Measurements from ENCODE around the gene SNED1.

The SNED1 gene

GRCh38 chr2:240960309-240960970 lies 38.0 kb upstream of the SNED1 start:
- FAIRE-seq: no peak

DNA sequence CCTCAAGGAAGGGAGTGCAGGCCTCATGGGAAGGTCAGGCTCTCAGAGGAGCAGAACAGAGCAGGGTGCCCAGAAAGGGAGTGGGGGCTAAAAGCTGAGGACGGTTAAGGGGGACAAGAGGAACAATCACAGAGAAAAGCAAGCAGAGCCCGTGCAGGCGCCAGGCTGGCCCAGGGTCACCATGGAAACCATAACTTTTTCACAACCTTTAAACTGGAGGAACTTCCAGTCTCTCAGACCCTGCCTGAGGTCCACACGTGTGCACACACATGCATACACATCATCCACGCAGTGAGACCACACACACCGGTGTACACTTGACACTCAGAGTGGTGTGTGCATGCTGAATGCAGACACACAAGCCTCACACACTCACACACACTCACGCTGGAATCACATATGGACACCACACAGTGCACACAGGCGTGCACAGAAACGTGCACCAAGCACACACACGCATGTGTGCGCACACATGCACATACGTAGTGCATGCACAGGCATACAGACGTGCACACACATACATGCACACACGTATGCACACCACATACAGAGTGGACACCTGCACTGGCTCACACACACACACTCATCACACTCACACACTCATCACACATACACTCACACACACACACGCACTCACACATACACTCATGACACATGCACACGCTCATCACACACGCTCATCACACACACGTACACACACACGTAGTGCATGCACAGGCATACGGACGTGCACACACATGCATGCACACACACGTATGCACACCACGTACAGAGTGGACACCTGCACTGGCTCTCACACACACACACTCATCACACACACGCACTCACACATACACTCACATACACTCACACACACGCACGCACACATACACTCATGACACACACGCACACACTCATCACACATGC lies 37.2 kb upstream of the SNED1 start:
- no peak for FAIRE-seq

DNA sequence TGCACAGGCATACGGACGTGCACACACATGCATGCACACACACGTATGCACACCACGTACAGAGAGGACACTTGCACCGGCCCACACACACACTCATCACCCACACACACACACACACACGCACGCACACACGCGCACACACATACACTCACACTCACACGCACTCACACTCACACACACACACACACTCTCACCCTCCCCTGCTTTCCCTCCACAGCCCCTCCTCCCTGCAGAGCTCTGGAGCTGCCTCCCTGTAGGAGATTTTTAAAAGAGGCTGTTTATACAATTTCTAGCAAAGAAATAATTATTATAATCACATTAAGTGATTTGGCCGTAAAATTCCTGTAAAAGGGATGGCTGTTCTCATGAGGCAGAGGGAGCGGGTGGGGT lies 36.5 kb upstream of the SNED1 start:
- FAIRE-seq: no peak

GRCh38 chr2:240962300-240963064 lies 35.9 kb upstream of the SNED1 start:
- no peak for FAIRE-seq

- no peak for FAIRE-seq
These were observed 35.2 kb upstream of the SNED1 start for GRCh38 chr2:240963065-240963867.

DNA sequence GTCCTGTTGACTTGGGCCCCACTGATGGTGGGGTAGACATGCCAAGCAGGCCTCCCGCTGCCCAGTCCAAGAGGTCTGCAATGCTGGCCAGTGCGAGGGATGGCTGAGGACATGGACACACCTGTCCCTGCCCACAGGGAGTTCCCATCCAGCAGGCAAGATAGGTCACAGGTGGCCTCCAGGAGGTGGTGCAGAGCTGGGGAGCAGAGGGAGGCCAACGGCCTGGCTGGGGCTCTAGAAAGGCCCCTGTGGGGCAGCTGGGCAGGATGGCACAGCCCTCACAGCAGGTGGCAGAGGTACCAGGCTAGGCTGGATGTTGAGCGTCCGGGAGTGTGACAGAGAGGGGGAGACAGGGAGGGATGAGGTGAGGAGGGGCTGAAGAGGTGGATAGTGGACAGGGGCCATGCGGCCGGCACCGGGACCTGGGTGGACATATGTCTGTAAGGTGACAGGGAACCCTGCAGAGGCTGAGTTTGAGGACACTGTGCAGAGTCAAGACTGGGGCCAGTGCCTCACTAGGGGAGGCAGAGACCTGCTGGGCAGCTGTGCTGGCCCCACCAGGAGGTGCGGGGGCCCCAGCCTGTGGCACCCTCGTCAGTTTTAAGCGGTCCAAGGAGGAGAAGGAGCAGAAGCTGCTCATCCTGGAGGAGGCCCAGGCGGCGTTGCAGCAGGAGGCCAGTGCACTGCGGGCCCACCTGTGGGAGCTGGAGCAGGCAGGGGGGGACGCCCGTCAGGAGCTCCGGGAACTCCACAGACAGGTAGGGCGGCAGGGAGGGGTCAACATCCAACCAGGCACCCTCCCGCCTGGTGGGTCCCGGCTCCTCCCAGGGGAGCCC lies 34.3 kb upstream of the SNED1 start:
- FAIRE-seq: no peak

DNA sequence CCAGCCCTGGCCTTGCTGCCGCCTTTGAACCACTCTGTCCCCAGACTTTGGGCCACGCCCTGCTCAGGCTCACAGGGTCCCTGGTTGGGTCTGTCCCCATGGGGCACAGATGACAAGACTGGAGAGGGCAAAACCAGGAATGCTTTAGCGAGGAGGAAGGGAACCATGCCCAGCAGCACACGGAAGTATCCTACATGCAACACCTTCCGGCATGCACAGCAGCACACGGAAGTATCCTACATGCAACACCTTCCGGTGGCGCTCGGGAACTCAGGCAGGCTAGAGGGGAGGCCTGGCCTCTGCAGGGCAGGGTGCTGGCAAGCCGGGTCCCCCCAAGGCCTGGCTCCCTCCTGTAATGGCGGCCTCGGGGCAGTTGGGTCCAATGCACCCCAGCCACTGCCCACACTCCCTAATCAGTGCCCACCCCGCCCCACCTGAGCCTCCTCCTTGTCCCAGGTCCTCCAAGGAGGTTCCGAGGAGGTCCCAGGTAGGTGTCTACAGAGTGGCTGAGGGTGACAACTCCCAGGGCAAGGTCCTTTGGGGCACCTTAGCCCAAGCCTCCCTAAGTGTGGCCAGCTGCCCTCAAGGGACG lies 33.6 kb upstream of the SNED1 start:
- FAIRE-seq: no peak

DNA sequence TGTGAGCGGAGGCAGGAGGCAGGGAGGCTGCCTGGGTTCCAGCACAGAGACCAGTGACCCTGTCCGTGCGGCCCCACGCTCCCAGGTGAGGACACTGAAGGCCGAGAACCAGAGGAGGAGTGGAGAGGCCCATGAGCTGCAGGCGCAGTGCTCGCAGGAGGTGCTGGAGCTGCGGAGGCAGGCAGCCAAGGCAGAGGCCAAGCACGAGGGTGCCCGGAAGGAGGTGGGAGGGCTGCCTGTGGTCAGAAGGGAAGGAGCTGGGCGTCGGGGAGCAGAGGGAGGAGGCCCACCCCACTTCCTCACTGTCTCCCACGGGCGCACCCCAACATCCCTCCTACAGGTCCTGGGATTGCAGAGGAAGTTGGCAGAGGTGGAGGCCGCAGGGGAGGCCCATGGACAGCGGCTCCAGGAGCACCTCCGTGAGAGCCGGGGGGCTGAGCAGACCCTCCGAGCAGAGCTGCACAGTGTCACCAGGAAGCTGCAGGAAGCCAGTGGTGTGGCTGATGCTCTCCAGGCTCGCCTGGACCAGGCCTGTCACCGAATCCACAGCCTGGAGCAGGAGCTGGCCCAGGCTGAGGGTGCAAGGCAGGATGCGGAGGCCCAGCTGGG lies 33.0 kb upstream of the SNED1 start:
- no peak for FAIRE-seq

- FAIRE-seq: no peak
These were observed 32.4 kb upstream of the SNED1 start for GRCh38 chr2:240965905-240966456.

- no peak for FAIRE-seq
These were observed 31.9 kb upstream of the SNED1 start for GRCh38 chr2:240966457-240966905.

DNA sequence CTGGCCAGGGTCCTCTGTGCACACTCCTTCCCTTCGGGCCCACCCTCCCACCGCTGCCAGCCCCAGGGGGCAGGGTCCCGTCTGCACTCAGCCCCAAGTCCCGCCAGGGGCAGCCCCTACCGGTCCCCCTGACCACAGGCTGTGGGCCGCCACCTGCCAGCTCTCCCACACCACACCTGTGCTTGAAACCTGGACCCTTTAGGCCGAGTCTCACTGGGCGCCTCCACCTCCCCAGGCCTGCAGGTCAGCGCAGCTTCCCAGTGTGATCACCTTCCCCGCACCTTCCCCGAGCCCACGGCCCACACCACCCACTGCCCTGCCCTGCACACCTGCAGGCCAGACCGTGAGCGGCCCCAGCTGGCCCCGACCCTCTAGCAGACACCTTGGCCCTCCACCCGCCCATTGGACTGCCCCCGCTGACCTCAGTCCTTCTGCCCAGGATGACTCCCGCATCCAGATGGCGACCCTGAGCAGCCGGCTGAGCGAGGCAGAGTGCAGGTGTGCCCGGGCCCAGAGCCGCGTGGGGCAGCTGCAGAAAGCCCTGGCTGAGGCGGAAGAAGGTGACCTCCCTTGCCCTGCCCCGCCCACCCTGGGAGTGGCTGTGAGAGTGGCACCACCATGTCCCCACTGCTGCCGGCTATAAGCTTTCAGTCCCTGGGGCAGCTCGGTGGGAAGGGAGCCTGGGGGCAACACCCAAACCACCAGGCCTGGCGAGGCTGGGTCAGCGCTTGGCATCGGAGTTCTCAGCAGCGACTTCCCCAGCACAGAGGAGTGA lies 31.3 kb upstream of the SNED1 start:
- no peak for FAIRE-seq

- FAIRE-seq: no peak
These were observed 30.5 kb upstream of the SNED1 start for GRCh38 chr2:240967681-240968621.

DNA sequence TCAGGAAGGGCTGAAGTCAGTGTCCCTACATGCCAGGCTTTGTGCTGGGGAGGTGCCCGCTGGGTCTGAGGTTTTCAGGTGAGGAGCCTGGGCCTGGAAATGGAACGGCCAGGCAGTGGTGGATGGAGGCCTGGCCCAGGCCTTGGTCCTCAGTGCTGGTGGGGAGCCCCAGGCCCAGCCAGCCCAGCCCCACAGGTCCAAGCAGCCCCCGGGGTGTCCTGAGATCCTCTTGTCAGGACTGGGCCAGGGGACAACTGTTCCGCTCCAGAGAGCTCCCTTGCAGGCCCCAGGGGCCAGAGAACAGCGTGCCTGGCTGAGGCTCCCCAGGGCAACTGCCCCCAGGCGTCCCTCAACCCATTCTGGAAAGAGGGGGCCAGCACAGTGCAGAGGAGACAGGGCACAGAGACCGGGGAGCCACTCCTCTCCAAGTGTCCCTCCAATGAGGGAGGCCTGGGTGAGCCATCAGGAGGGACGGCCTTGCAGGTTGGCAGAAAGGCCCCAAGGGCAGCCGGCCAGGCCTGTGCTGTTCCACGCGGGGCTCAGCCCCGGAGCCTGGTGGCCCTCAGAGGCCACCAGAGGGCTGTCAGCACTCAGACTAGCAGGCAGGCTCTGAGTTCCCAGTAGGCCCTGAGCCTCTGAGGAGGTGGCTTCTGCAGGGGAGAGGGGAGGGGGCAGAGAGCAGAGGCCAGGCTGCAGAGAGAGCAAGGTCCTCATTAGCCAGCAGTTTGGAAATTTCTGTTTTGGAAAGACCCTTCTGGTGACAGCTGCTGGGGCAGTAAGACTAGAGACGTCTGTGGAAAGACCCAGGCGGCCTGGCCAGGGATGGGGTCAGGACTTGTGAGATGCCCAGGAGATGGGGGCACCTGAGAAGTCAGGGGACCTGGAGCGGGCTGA lies 29.4 kb upstream of the SNED1 start:
- FAIRE-seq: no peak

- no peak for FAIRE-seq
These were observed 28.3 kb upstream of the SNED1 start for GRCh38 chr2:240970104-240970503.

DNA sequence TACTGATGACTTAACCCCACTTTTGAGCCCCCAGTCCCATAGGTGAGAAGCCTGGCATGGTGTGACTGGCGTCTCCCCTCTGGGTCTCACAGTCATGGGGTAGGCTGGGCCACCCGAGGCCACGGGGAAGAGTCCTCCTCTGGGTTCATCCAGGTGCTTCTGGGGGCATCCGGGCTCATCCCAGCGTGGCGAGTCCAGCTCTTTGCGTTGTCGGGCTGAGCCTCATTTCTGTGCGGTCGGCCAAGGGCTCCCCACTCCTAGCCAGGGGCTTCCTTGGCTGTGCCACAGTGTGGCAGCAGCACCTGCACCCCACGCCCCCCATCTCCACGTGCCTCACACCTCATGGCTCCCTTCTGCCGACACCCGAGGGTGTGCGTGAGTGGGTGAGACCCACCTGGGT lies 27.6 kb upstream of the SNED1 start:
- FAIRE-seq: no peak

DNA sequence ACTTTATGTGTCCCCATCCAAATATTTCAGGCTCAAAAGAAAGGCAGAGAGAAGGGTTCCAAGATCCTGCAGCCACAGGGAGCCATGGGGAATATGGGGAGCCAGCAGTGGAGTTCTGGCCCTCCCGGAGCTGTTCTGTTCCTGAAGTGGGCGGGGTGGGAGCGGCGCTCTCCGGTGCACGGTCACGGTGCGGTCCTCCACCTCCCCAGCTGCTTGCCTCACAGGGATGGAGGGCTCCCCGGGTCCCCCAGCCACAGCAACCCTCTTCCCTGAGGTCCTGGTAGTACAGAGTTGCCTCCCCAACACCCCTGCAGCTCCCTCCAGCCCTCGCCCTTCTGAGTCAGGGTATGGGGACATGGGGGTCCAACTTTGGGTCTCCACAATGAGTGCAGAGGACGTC lies 26.2 kb upstream of the SNED1 start:
- no peak for FAIRE-seq

All from G401.6 (cell line).